GM21447 (cell line): ENCODE results near the gene MYO1E.
"Not testable (repeated sequence)": the region's sequence is repeated elsewhere in the genome, so short reads cannot be mapped to it uniquely, and the experiment has no call there.

ENCODE experiments used
- ATAC-seq: cut with Tn5 transposase; IDR thresholded peaks from one replicate; pipeline ENCODE4 v1.9.1; 2021; ENCODE audit not compliant: unreplicated experiment

MYO1E gene

GRCh38 chr15:59295261-59296001 lies 77.2 kb downstream of the MYO1E start:
- no peak for ATAC-seq

DNA sequence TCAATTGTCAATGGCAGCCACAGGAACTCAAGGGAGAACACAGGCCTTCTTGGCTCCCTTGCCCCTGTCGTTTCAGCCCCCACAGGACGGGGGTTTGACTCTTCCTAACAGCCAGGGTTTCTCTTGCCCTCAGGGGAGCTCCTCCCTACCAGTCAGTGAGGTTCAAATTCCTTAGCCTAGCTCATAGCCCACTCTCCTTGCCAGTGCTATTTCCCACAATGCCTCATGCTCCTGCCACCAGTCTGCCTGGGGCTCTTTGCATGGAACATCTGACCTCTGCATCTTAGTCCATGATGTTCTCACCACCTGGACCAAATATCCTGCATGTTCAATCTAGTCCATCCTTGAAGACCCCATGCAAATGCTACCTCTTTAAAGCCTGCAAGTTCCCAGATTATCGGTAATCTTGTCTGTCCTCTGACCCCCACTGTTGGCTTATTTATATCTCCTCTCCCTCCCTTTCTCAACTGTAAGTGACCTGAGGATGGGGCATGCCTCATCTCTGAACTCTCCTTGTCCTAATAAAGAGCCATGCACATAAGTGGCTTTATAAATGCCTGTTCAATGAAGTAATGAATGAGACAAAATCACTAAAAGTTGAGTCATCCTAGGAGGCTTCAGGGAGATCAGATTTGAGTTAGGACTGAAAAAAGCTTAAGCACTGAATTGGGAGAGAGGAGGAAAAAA lies 78.0 kb downstream of the MYO1E start:
- ATAC-seq = no peak

DNA sequence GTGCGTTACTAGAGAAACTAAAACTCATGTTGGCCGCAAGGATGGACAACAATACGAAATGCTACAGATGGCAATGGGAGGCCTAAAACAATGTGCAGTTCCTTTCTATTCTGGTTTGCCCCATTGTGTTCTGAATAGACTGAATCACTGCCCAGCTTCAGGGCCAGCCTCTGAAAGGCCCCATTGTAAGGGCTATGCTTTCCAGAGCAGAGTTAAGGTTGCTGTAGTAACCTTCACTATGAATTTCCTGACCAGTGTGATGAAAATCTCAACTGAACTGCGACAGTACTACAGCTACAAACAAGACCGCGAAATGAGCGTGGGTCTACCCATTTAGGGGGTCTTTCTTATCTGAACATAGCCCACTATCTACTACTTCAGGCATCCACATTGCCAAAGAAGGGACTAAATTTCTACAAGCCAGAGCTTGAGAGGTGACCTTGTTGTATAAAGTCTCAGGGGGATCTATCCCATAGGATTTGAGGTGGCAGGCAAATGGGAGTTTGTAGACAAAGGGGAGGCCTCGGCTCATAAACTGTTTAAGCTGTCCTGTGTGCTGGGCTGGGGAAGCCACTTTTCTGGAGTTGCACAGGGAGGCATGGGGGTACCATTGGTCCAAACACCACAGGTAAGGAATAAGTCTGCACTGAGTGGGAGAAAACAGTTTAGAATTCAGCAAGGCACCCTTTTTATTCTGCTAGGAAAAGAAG lies 80.1 kb downstream of the MYO1E start:
- ATAC-seq = no peak

DNA sequence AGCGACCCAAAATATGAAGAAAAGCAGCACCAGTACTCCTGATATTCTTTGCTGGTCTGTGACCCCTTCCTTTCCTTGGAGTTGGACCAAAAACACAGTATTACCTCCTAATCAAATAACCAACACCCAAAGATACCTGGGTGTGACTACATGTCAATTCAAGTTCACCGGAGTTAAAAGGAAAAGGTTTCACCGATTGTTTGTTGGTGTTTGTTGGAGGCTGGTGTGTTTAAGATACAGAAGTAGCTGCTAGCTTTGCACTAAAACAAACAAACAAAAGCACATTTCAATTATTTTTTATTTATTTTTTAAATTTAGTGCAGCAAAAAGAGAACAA lies 81.5 kb downstream of the MYO1E start:
- ATAC-seq = no peak

- ATAC-seq = no peak
Measured at GRCh38 chr15:59290295-59291212, 82.1 kb downstream of the MYO1E start.

DNA sequence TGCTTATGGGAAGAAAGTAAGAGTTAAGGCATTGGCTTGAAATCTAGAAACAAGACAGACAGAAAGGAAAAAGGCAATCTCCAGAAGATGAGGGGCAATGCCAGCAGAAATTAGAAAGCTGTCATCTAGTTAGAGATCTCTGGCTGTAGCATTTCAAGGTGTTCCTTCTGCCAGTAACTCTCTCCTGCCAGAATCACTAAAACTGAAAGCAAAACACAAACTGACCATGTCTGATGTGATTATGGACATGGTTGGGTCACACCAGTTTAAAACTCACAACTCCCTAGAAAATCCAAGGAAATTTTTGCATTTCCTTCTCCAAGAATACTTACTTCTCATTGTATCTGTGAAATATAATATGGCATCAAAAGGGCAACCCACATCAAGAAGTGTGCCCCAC lies 83.1 kb downstream of the MYO1E start:
- no peak for ATAC-seq

DNA sequence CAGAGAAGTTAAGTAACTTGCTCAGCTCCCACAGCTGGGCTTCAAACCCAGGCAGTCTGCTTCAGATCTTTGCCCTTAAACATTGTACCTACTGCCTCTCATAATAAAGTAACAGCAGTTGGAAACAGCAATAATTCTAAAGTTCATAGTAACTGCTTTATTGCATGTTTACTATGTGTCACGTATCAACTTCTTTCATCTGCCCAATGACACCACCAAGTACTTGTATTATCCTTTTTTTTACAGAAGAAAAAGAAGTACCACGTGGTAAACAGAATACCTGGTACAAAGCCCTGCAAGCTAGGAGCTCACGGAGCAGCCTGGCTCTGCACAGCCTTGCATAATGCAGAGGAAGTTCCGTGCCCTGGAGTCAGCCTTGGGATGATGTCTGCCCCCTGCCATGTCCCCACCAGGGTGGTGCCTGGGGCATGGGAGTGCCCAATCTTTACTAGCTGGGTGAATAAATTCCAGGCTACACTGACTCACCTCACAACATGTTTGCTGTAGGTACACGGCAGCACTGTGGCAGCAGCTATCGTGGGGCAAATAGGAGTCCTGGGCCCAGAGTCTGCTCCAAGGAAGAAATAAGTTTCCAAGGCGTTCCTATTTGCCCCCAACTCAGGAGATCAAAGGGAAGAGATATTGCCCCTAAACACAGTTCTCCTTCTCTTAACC lies 88.8 kb downstream of the MYO1E start:
- no peak for ATAC-seq

DNA sequence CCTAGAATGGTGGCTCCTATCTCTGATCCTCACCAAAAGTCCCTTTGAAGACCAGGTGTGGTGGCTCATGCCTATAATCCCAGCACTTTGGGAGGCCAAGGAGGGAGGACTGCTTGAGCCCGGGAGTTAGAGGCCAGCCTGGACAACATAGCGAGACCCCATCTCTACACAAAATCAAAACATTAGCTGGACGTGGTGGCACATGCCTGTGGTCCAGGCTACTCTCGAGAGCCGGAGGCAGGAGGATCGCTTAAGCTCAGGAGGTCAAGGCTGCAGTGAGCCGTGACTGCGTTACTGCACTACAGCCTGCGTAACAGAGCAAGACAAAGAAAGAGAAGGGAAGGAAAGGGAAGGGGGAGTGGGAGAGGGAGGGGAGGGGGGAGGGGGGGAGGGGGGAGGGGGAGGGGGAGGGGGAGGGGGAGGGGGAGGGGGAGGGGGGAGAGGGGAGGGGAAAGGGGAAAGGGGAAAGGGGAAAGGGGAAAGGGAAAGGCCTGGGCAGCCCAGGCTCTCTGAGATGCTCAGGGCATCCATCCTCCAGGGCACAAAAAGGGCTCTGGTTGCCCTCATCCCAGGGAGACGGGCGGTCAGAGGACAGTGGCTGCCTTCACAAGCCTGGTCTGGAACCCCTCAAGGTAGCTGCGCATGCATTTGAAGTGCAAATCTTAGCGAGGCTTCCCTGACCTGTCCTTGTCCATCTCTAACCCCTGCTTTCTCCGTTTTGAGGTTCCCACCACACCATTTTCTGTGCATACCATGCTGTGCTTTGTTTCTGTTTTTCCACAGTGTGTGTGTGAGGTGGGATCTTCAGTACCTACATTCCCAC lies 89.9 kb downstream of the MYO1E start:
- no peak for ATAC-seq

DNA sequence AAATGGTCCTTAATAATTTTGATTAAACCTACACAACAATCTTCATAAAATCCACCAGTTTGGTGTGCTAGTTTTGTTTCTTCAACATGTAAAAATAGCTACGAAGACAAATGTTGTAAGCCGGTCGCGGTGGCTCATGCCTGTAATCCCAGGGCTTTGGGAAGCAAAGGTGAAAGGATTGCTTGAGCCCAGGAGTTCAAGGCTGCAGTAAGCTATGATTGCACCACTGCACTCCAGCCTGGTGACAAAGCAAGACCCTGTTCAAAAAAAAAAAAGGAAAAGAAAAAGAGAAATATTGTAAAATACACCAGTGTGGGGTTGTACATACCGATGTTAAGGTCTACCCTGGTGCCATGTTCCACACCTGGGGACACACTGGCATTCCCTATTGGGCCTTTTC lies 91.0 kb downstream of the MYO1E start:
- ATAC-seq = no peak

DNA sequence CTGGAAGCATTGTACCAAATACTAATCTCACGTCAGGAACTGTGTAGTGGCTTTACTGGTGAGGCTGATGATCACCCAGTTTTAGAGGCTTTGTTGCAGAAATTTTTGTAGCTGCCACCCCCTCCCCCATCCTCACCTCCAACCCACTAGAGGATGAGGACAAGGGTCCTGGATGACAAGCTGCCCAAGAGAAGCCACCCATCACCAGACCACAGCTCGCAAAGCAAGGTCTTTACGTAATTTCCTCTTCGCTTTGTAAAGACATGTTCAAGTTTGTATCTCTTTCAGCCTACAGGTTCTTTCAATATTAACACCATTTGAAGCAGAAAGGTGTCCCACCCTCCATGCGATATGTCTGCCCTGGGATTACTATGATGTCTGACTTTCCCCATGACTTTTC lies 91.8 kb downstream of the MYO1E start:
- no peak for ATAC-seq

DNA sequence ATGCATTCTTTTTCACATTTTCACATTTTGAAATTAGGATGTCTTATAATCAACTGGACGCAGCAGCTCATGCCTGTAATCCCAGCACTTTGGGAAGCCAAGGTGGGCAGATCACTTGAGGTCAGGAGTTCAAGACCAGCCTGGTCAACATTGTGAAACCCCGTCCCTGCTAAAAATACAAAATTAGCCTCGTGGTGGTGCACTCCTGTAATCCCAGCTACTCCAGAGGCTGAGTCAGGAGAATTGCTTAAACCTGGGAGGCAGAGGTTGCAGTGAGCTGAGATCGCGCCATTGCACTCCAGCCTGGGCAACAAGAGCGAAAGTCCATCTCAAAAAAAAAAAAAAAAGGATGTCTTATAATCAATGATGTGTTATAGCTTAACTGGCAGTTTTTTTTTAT lies 92.4 kb downstream of the MYO1E start:
- ATAC-seq = not testable (repeated sequence)

GRCh38 chr15:59279023-59279422 lies 93.6 kb downstream of the MYO1E start:
- no peak for ATAC-seq

DNA sequence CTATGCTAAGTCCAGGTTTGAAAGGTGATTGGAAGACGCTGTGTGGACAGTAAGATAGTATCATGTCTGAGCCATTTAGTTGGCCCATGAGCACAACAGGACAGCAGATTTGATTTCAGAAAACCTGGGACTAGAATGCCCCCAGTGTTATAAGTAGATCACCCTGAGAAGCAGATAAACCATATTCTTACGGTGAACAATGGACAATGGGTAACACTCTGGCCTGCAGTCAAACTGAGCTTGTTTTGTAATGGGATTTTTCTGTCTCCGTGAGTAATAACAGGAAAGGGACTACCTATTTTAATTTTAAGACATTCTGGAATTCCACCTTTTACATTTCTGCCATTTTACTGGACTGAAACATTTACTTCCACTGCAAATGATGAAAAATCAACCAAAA lies 94.6 kb downstream of the MYO1E start:
- no peak for ATAC-seq

GRCh38 chr15:59276225-59277178 lies 96.2 kb downstream of the MYO1E start:
- no peak for ATAC-seq

DNA sequence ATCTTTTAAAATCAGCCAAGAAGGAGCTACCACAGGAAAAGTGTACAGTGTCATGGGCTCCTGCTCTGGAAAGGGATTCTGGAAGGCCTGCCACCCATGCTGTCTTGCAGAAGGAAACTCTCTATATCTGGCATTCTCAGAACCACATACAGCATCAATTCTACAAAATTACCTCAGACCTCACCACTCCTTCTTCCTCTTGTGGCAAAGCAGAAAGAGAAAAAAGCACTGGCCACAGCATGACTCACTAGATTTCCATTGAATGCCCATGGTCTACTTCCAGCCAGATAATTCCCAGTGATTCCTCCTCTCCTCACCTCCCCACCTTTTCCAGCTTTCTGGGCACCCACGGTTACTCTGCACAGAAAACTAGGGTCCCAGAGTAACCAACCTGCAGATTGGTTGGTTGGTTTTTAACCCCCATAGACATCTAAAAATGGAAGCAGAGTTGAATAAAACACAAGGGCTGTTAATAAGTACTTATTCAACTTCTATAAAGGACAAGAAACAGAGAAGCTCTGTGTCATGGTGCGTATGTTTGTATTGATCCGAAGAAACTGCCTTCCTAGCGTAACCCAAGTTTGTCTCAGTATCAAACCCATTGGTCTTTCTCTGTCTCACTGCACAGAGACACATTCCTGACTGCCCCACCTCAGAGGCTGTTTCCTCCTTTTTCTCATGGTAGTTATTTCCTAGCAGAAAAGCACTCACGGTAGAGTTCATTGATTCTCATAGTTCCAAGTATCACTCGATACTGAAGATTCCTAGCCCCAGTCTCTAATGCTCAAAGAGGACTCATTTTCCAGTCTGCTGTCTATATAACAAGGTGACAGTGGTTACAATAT lies 98.3 kb downstream of the MYO1E start:
- ATAC-seq = no peak

- no peak for ATAC-seq
Measured at GRCh38 chr15:59273234-59273633, 99.4 kb downstream of the MYO1E start.

- no peak for ATAC-seq
Measured at GRCh38 chr15:59271595-59272201, 101.0 kb downstream of the MYO1E start.
